Glomerular visceral epithelial cell (primary cell): ENCODE measurements around the gene TAS1R1.
A peak's percentile ranks its signal among the peaks of the same experiment; 100 is the strongest.
"Not testable (repeated sequence)": the region's sequence is repeated elsewhere in the genome, so short reads cannot be mapped to it uniquely, and the experiment has no call there.

Experiments
- DNase-seq: peaks from one replicate; pipeline ENCODE4 v3.0.0-alpha.2; 2016; ENCODE audit errors: extremely low spot score

Gene TAS1R1

DNA sequence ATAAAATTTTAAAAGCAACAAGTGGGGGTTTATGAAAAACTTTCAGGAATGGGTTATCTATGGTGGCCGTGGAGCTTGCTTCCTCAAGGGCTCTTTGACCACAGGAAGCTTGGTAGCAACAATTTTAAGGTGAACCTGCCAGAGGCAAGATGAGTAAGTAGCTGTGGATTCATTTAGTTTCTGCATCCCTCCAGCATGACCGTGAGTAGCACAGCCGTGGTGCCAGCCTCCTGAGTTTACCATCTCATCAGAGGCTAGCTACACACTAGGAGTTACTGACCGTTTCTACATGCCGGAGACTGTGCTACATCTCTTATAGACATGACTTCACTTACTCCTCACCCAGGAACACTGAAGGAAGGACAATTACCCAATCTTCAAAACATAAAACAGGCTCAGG lies 33.6 kb upstream of the TAS1R1 start:
- DNase-seq = peak; percentile 19

GRCh38 chr1:6523566-6523965 lies 31.5 kb upstream of the TAS1R1 start:
- DNase-seq = peak; percentile 28

GRCh38 chr1:6526316-6526715 lies 28.8 kb upstream of the TAS1R1 start:
- DNase-seq = no peak

GRCh38 chr1:6528492-6528891 lies 26.6 kb upstream of the TAS1R1 start:
- no peak for DNase-seq

DNA sequence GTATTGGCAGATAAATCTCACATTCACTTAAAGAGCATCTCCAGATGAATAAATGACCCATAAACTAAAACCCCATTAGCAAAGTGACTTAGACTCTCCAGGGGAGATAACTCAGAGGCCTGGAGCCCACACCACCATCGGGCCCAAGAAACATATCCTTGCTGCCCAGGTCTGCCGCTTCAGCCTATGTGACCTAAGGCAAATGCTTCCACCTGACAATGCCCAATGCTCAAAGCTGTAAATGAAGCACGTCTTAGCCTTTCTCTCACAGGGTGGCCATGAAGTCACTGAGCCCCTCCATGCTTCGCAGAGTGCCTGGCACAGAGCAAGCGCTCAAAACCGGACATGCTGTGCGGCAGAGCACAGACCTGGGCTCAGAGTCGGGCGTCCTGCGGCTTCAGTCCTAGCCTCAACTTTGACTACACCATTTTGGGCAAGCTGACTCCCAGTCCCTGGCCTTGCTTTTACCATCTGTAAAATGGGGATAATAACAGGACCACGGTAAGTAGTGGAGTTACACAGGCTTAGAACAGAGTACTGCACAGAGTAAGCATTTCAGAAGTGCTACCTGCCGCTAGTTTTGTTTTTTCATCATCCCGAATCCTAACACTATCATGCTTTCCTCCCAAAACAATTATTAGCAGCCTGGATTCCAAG lies 24.5 kb upstream of the TAS1R1 start:
- no peak for DNase-seq

DNA sequence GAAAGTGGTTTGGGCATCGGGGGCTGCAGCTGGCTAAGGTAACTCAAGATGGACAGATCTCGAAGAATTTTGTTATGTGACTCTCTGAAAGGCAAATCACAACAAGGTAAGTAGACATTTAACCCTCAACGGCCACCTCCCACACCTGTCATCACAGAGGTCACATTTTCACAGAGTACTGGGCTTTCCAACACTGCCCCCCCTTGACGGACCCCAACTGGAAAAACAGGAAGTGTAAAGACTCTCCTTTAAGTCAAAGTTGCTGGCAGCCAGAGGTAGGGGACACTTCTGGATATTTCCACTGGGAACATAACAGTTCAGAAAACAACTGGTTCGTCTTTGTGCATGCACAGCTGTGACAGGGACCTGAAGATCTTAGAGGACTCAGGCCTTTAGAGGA lies 23.1 kb upstream of the TAS1R1 start:
- no peak for DNase-seq

- no peak for DNase-seq
These were observed 20.8 kb upstream of the TAS1R1 start for GRCh38 chr1:6534248-6534822.

DNA sequence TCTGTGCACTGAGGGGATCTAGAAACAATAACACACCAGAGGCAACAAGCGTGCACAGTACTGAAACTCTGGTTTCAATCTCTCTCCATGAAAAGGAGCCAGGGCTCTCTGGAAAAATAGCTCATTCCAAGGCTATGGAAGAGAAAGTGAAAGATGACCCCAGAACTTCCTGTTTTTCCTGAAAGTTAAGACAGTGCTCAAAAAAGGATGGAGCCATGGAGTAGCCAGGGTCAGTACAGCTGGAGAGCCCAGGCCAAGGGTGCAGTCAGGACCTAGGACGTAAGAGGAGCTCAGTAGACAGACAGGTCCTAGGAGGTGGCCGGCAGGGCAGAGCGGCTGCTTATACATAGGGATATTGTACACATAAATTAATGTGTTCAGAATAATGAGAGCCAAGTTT lies 19.9 kb upstream of the TAS1R1 start:
- no peak for DNase-seq

DNA sequence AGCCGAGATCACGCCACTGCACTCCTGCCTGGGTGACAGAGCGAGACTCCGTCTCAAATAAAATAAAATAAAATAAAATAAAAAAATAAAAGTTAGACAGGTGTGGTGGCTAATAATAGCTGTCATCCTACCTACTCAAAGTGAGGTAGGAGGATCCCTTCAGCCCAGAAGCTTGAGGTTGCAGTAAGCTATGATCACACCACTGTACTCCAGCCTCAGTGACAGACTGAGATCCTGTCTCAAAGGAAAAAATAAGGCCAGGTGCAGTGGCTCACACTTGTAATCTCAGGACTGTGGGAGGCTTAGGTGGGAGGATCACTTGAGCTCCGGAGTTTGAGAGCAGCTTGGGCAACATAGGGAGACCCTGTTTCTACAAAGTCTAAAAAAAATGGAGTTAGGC lies 18.8 kb upstream of the TAS1R1 start:
- DNase-seq = no peak

GRCh38 chr1:6538956-6539355 lies 16.2 kb upstream of the TAS1R1 start:
- DNase-seq = peak; percentile 27

DNA sequence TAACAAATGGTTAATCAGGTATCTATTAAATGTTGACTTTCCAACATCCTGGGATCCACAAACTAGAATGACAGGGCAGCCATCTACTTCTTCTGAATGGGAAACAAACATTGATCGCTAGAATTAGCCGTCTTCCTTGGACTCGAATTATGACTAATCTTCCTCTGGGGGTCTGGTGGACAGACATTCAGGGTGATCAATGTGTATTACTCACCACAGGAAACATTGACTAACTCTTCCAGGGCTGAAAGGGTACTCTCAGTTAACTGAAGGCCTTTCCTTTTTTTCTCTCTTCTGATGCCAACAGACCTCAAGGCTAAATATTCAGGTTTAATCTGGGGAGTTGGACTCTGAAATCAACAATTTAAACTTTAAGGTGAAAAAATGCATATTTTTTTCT lies 10.3 kb upstream of the TAS1R1 start:
- DNase-seq = no peak

DNA sequence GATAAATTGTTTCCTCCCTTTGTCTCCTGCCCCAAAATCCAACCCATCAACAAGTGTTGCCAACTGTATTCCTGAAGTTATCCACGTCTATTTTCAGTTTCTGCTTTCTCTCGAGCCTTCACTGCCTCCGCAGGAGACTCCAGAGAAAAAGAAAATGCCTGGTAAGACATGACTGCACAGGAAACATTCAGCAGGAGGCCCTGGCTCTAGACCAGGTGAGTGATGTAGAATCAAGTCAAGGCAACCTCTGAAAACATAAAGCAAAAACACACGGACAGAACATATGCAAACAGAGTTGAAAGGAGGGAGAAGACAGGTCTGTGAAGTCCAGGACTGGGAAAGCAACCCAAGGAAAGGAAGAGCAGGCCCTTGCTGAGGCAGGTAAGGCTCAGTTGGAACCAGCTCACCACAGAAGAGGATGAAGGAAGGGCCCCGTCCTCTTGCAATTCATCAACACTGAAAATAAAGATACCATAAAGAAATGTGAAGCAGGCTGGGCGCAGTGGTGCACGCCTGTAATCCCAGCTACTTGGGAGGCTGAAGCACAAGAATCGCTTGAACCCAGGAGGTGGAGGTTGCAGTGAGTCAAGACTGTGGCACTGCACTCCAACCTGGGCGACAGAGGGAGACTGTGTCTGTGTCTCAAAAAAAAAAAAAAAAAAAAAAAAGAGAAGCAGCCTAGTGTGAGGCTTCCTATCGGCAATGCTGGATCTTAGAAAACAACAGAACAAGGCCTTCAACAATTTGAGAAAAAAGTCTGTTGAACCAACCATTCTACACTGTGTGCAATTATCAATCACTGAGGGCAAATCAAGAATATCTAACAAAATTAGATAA lies 9.6 kb upstream of the TAS1R1 start:
- DNase-seq = no peak

DNA sequence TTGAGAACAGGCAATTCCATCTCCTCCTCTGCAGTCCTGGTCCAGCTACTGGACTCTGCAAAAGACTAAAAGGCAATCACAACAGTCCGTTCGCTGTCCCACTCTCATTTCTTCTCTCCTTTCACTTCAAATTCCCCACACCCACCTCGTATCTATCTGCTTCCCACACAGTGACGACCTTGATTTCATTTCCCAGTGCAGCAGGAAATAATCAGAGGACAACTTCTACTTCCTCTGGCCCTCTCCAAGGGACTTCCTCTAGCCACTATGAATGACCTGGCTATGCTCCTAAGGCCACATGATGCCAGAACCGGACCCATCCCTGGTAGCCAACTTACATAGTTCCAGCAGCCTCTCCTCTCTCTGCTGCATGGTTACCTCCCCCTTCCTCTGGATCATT lies 8.8 kb upstream of the TAS1R1 start:
- no peak for DNase-seq

GRCh38 chr1:6547301-6547700 lies 7.8 kb upstream of the TAS1R1 start:
- no peak for DNase-seq

GRCh38 chr1:6554031-6554906 lies 838 bp upstream of the TAS1R1 start, which contains the start of gene NOL9:
Gene NOL9, minus strand, starts transcription at chr1:6554513. Its CDS starts 11 bp downstream, at chr1:6554502.
- DNase-seq = peak; percentile 93

DNA sequence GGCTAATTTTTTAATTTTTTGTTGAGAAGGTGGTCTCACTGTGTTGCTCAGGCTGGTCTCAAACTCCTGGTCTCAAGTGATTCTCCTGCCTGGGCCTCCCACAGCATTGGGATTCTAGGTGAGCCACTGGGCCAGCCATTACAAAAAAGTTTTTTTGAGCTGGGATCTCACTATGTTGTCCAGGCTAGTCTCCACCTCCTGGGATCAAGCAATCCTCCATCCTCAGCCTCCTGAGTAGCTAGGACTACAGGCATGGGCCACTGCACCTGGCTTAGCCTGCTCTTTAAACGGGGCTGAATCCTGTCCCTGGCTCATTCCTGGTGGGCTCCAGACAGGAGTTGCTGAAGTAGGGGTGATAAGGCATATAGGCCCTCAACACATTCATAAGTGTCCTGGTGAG lies 2.5 kb downstream of the TAS1R1 start:
- no peak for DNase-seq

DNA sequence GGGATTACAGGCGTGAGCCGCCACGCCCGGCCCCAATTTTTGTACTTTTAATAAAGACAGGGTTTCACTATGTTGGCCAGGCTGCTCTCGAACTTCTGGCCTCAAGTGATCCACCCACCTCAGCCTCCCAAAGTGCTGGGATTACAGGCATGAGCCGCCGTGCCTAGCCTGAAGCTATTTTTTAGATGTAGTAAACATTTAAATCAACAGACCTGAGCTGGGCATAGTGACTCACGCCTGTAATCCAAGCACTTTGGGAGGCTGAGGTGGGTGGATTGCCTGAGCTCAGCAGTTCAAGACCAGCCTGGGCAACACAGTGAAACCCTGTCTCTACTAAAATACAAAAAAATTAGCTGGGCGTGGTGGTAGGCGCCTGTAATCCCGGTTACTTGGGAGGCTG lies 4.1 kb downstream of the TAS1R1 start:
- DNase-seq = not testable (repeated sequence)

GRCh38 chr1:6560267-6560666 lies 5.2 kb downstream of the TAS1R1 start:
- no peak for DNase-seq

- DNase-seq = no peak
These were observed 13.9 kb downstream of the TAS1R1 start for GRCh38 chr1:6569033-6569432.

GRCh38 chr1:6570100-6570499 lies 15.0 kb downstream of the TAS1R1 start:
- DNase-seq = no peak

- no peak for DNase-seq
These were observed 15.9 kb downstream of the TAS1R1 start for GRCh38 chr1:6570987-6571386.
